HCT116 (cell line): Measurements from ENCODE around the gene INPPL1.

Experiments used
- CTCF ChIP-seq, 3 experiments: fragments of 200-600 bp in 1 of 3; sonication (generic) in 1 of 3; IDR thresholded peaks in 2 of 3; conservative IDR thresholded peaks in 1 of 3; 2 replicates each; pipeline ENCODE4 v1.5.1; 2012 to 2017; ENCODE audit warnings: low read depth in 2 of 3, low read length in 2 of 3, antibody characterized with exemption in 1 of 3, borderline replicate concordance in 1 of 3, control low read depth in 1 of 3, mild to moderate bottlenecking in 1 of 3, mixed read lengths in 1 of 3, mixed run types in 1 of 3, moderate library complexity in 1 of 3; ENCODE audit not compliant: insufficient read depth in 1 of 3
- EZH2phosphoT487 ChIP-seq: fragments of 200-600 bp; IDR thresholded peaks from 2 replicates; pipeline ENCODE4 v1.6.1; 2018; ENCODE audit warnings: antibody characterized with exemption, borderline replicate concordance
- MAX ChIP-seq: IDR thresholded peaks from 2 replicates; pipeline ENCODE4 v1.6.1; 2012
- POLR2A ChIP-seq: IDR thresholded peaks from 2 replicates; pipeline ENCODE4 v1.7.0; 2011; ENCODE audit warnings: borderline replicate concordance; ENCODE audit not compliant: insufficient read depth, insufficient read length; ENCODE audit errors: extremely low read depth
- POLR2AphosphoS5 ChIP-seq: IDR thresholded peaks from 2 replicates; pipeline ENCODE4 v1.6.1; 2011; ENCODE audit warnings: mild to moderate bottlenecking, low read depth, low read length, moderate library complexity
- RAD21 ChIP-seq: IDR thresholded peaks from 2 replicates; pipeline ENCODE4 v1.6.1; 2012; ENCODE audit warnings: low read depth, mild to moderate bottlenecking
- SIN3A ChIP-seq: IDR thresholded peaks from 2 replicates; pipeline ENCODE4 v1.6.1; 2012; ENCODE audit warnings: low read depth
- SP1 ChIP-seq: IDR thresholded peaks from 2 replicates; pipeline ENCODE4 v1.6.1; 2012; ENCODE audit warnings: low read depth
- YY1 ChIP-seq: IDR thresholded peaks from 2 replicates; pipeline ENCODE4 v1.6.1; 2011; ENCODE audit warnings: low read length, low read depth, moderate library complexity, mild to moderate bottlenecking; ENCODE audit not compliant: insufficient replicate concordance; ENCODE audit errors: extremely low read depth
- ZFX ChIP-seq: fragments of 450-650 bp; IDR thresholded peaks from 2 replicates; pipeline ENCODE4 v1.6.1; 2017

GRCh38 chr11:72228229-72228843, 3.8 kb downstream of the INPPL1 start:
- no peak for TF ChIP-seq POLR2A
- TF ChIP-seq MAX, result no peak
- no peak for TF ChIP-seq RAD21
- no peak for TF ChIP-seq SP1
- no peak for TF ChIP-seq CTCF (IDR thresholded peaks at IDR 0.05 in 2 of 3, conservative IDR thresholded peaks at IDR 0.05 in 1 of 3; ENCODE audit: borderline replicate concordance in 1 of 3, insufficient read depth in 1 of 3, low read depth in 2 of 3, low read length in 2 of 3)
- no peak for TF ChIP-seq POLR2AphosphoS5
- no peak for TF ChIP-seq YY1
- no peak for TF ChIP-seq EZH2phosphoT487
- TF ChIP-seq ZFX, result no peak
- TF ChIP-seq SIN3A, result no peak
